ENCODE measurements around the gene HCK.

The HCK gene

GRCh38 chr20:32132911-32133549 lies 81.0 kb downstream of the HCK start:
- DNase-seq, result no peak

- no peak for DNase-seq
These were observed 82.0 kb downstream of the HCK start for GRCh38 chr20:32134026-32134425.

GRCh38 chr20:32135983-32136515 lies 84.0 kb downstream of the HCK start:
- no peak for DNase-seq

GRCh38 chr20:32138921-32139320 lies 86.9 kb downstream of the HCK start:
- DNase-seq, result no peak

GRCh38 chr20:32139947-32140346 lies 87.9 kb downstream of the HCK start:
- DNase-seq, result no peak

GRCh38 chr20:32140603-32141002 lies 88.6 kb downstream of the HCK start:
- no peak for DNase-seq

- no peak for DNase-seq
These were observed 89.5 kb downstream of the HCK start for GRCh38 chr20:32141465-32141980.

- DNase-seq, result no peak
These were observed 90.0 kb downstream of the HCK start for GRCh38 chr20:32142088-32142487.

GRCh38 chr20:32142991-32143390 lies 90.9 kb downstream of the HCK start:
- DNase-seq, result no peak

- DNase-seq, result no peak
These were observed 93.0 kb downstream of the HCK start for GRCh38 chr20:32144898-32145662.

- DNase-seq, result no peak
These were observed 97.6 kb downstream of the HCK start for GRCh38 chr20:32149566-32150170.

- DNase-seq, result no peak
These were observed 98.3 kb downstream of the HCK start for GRCh38 chr20:32150291-32150848.

Measured in eye (tissue), 1 donor.